HG03469 (cell line): ENCODE data around the gene SPPL2B.

ENCODE experiments used
- ATAC-seq: cut with Tn5 transposase; IDR thresholded peaks from one replicate; pipeline ENCODE4 v1.9.1; 2021; ENCODE audit warnings: mild to moderate bottlenecking, moderate library complexity, moderate number of reproducible peaks; ENCODE audit not compliant: unreplicated experiment

The SPPL2B gene

GRCh38 chr19:2321565-2322283 lies 6.8 kb upstream of the SPPL2B start:
- no peak for ATAC-seq

- ATAC-seq = no peak
Measured at GRCh38 chr19:2323707-2324106, 4.8 kb upstream of the SPPL2B start.

DNA sequence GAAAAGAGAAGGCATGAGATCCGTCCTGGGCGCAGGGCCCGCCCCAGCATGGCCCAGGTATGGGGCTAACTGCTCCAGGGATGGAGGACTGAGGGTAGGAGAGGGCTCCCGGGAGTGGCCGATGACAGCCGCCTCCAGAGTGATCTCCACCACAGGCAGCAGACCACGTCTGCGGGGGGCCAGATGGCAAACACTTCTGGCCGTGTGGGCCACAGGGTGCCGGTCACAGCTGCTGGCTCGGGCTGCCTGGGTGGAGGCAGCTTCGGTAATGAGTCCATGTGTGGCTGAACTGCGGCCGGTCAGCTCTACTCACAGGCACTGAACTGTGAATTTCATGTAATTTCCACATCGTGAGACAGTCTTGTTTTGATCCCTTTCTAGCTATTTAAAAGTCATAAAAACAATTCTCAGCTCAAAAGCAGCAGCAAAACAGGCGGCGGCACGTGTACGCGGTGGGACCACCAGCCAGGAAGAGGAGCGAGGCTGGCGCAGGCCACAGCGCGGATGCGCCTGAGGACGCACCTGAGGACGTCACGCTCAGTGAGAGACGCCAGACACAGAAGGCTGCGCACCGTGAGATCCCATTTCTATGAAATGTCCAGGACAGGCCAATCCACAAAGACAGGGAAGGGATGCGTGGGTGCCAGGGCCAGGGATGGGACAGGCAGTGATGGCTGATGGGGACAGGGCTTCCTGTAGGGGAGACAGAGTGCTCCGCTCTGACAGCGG lies 4.1 kb upstream of the SPPL2B start:
- ATAC-seq = no peak

GRCh38 chr19:2325281-2326046 lies 3.0 kb upstream of the SPPL2B start:
- ATAC-seq = no peak

DNA sequence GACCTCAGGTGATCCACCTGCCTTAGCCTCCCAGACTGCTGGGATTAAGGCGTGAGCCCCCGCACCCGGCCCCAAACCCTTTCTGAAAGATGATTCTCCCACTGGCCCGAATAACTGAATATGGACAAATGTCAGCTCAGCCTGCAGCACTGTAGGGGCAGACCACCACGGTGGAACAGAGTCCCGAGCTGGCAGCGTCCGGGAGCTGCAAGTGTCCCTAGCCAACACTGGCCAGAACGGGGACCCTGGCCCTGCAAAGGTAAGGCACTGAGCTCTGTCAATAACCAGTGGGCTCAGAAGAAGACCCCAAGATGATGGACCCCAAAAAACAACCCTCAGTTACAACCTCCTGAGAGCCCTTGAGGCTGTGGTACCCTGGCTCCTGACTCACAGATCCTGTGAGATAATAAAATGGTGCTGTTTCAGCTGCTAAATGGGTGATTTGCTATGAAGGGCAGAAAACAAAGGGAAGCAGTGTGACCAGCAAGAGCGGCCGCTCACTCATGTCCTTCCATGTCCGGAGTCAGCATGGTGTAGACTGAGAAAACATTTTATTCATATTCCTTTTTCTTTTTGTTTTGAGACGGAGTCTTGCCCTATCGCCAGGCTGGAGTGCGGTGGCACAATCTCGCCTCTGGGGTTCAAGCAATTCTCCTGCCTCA lies 1.7 kb upstream of the SPPL2B start:
- ATAC-seq = no peak

GRCh38 chr19:2327773-2328400 lies 597 bp upstream of the SPPL2B start:
- no peak for ATAC-seq

- no peak for ATAC-seq
Measured at GRCh38 chr19:2329149-2329478, 630 bp downstream of the SPPL2B start.

DNA sequence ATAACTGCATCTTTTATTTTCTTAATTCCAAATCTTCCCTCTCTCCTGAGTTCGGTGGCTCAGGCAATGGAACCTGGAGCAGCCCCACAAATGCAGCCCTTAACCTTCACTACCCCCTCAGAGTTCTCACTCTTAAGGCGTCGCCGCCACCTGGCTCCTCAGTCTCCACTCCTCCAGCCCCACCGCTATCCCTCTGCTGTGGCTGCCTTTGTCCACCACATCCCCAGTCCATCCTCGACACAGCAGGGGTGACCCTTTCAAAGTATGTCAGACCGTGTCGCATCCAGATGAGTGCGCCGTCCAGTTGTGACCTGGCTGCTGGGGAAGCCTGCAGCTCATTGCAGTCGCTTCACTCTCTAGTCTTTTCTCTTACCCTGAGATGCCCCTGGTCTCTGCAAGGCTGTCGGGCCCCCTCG lies 1.0 kb downstream of the SPPL2B start:
- no peak for ATAC-seq

DNA sequence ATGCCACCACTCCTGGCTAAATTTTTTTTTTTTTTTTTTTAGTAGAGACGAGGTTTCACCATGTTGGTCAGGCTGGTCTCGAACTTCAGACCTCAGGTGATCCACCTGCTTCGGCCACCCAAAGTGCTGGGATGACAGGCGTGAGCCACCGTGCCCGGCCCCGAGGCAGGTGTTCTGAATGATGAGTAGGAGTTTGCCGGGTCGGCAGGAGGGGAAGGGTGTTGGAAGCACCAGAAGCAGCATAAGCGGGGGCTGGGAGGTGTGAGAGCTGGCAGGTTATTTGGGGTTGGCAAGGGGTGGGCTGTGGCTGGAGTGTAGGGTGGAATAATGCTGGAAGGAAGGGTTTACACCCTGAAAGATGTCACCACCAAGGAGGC lies 1.8 kb downstream of the SPPL2B start:
- ATAC-seq = no peak

DNA sequence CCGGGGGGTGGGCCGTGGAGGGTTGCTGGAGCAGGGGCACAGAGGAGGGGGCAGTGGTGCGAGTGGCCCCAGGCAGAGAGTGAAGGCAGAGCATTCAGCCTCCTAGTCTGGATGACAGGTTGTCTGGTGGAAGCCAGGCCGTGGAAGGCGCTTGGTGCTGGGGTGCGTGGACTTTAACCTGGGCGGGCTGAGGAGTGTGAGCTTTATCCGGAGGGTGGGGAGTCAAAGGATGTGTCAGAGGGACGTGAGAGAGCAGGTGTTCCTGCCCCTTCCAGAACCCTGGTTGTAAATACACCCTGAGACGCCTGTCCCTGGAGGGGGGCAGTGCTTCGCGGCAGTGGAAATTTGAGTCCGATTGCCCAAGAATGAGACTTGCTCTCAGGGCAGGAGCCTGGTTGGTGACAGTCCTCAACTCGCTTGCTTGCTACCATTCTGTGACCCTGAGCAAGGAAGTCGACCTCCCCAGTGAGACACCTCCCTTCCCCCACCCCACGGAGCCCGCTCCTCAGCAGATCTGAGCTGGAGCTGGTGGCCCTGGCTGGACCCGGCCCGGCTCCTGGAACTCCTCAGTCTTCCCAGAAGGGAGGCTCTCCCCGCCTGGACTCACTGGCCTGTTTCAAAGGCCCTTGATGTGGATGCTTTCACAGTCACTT lies 2.3 kb downstream of the SPPL2B start:
- ATAC-seq = no peak

- ATAC-seq = no peak
Measured at GRCh38 chr19:2331601-2332246, 3.2 kb downstream of the SPPL2B start.

DNA sequence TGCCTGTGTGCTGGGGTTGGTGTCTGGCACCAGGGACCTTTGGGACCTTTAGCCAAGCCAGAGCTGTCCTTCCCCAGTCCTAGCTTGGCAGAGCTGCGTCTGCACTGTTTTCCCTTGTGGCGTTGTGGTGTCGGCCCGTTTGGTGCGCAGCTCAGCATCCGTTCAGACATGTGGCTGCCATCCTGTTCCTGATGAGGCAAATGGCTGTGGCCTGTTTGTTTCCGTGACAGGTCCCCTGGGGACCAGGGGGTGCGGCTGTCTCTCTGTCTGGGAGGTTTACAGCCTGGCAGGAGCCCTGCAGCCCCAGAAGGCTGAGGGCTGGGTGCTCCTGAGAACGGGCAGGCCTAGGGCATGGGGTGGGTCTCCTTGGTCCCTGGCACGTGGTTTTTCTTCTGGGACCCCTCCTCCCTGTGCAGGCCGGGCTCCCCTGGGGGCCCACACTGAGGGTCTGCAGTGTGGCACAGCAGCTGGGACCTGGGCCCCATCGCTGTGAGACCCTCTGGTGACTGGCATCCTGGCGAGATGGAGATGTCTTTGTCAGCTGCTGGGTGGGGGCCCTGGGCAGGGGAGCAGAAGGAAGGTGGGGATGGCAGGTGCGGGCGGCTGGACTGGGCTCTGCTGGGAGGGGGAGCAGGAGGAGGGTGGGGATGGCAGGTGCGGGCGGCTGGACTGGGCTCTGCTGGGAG lies 4.0 kb downstream of the SPPL2B start:
- ATAC-seq = no peak

DNA sequence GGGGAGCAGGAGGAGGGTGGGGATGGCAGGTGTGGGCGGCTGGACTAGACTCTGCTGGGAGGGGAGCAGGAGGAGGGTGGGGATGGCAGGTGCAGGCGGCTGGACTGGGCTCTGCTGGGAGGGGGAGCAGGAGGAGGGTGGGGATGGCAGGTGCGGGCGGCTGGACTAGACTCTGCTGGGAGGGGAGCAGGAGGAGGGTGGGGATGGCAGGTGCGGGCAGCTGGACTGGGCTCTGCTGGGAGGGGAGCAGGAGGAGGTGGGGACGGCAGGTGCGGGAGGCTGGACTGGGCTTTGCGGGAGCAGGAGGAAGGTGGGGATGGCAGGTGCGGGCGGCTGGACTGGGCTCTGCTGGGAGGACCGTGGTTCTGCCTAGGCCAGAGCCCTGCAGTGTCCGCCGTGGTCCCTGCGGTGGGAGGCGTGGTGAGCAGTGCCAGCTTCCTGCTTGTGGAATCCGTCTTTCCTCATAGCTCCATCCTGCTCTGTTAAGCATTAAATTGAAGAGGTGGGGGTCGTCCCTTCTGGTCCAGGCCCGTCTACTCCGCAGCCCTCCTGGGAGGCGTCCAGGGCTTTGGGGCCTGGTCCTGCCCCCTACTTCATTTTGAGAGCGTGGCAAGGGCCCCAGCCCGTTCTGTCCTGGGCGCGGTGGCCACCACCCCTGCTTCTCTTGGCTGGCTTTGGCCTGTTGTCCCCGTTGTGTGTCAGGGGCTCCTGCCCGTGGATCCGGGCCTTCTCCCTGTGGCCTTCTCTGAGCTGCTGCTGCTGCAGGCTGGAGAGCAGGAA lies 4.7 kb downstream of the SPPL2B start:
- no peak for ATAC-seq

- ATAC-seq = no peak
Measured at GRCh38 chr19:2333807-2334211, 5.3 kb downstream of the SPPL2B start.

DNA sequence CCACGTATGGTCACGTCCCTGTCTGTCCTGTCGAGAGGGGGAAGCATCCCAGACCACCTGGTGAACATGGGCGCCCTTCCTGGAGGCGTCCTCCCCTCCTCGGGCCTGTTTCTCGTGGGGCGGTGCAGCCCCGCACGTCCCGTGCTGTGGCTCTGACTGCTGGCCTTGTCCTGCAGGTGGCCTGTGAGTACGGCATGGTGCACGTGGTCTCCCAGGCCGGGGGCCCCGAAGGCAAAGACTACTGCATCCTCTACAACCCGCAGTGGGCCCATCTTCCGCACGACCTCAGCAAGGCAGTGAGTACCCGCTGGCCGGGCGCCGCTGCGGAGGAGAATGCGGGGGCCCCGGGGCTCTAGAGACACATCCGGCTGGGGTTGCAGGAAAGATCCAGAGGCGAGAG lies 5.9 kb downstream of the SPPL2B start:
- no peak for ATAC-seq

- ATAC-seq = no peak
Measured at GRCh38 chr19:2334986-2335846, 6.7 kb downstream of the SPPL2B start.

DNA sequence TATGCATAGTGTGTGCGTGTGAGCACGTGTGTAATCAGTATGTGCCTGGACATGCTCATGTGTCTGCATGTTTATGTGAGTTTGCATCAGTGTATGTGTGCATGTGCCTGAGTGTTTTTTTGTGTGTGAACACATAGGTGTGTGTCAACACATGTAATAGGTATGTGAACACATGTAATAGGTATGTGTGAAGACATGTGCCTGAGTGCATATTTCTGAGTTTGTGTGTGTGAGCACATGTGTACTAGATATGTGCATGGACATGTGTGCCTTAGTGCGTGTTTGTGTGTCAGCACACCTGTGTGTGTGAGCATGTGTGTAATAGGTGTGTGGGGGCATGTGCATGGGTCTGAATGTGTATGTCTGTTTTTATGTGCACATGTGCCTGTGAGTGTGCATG lies 7.4 kb downstream of the SPPL2B start:
- ATAC-seq = no peak
